ENCODE data around the gene AHNAK2. TPM values are rescaled to one million over a fixed set of nuclear protein-coding genes. Genes with fewer than 3 reads are reported as not detected.

AHNAK2 gene
- total and polyA plus RNA-seq, 8 donors, result 0.75 to 2.4 (median 1.4) TPM

DNA sequence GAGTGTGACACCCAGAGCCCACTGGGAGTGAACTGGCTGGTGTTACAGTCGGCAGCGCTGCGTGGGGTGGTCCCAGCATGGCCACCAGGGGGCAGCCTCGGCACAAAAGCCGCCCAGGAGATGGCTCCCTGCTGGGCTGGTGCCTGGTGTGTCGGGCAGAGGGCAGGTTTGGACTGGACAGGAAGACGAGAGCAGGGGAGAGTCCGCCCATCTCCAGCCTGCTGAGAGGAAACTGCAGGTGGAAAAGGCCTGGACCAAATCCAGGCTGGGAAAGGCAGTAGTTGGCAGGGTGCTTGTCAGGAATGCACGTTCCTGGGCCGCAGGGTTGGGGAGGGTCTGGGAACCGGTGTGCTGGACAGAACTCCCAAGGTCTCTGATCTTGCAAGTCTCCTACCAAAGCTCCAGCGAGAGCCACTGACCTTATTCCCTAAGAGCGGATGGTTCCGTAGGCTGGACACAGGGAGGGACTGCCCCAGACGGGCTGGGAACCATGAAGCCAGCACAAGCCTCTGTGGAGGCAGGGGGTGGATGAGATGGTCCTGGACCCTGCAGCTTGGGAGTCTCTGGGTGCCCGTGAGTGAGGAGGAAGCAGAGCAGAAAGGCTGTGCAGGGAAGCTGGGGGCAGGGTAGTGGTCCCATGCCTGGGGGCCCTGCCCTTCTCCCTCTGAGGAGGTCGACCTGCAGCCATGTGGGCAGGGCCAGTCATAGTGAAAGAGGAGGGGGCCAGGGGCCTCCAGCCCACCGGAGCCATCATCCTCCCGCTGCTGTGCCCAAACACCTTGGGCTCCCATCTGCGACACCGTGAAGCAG lies 1.8 kb downstream of the AHNAK2 start:
- DNase-seq (peak; percentile 78 to 96 (median 91)), ATAC-seq (peak; percentile 67 to 72 (median 69)), FAIRE-seq (no peak)
- Histone ChIP-seq H3K4me1 (peaks cover 25 to 56% (median 25%) of the 10 kb centered on the region in 3 donors), H3K9me3 (no peaks in the 10 kb centered on the region), H3K27ac (no peak overlapping the region), H3K36me3 (no peaks in the 10 kb centered on the region), H3K4me3 (no peak overlapping the region), H3K27me3 (no peaks in the 10 kb centered on the region)
- TF ChIP-seq, protein P1, sequence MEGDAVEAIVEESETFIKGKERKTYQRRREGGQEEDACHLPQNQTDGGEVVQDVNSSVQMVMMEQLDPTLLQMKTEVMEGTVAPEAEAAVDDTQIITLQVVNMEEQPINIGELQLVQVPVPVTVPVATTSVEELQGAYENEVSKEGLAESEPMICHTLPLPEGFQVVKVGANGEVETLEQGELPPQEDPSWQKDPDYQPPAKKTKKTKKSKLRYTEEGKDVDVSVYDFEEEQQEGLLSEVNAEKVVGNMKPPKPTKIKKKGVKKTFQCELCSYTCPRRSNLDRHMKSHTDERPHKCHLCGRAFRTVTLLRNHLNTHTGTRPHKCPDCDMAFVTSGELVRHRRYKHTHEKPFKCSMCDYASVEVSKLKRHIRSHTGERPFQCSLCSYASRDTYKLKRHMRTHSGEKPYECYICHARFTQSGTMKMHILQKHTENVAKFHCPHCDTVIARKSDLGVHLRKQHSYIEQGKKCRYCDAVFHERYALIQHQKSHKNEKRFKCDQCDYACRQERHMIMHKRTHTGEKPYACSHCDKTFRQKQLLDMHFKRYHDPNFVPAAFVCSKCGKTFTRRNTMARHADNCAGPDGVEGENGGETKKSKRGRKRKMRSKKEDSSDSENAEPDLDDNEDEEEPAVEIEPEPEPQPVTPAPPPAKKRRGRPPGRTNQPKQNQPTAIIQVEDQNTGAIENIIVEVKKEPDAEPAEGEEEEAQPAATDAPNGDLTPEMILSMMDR (IDR thresholded peaks at IDR 0.05), result peak; percentile 82 to 95 (median 88)
- WGBS, 2 donors, result 33 to 37% methylated on average over 17 to 21 of the region's 21 CpGs
- intact Hi-C loops (cut with DNase I), result loop anchor here in 1 of 3 donors (5.0 kb wide), 1 partner anchor 71 kb away; no protein-coding TSS in a partner anchor

DNA sequence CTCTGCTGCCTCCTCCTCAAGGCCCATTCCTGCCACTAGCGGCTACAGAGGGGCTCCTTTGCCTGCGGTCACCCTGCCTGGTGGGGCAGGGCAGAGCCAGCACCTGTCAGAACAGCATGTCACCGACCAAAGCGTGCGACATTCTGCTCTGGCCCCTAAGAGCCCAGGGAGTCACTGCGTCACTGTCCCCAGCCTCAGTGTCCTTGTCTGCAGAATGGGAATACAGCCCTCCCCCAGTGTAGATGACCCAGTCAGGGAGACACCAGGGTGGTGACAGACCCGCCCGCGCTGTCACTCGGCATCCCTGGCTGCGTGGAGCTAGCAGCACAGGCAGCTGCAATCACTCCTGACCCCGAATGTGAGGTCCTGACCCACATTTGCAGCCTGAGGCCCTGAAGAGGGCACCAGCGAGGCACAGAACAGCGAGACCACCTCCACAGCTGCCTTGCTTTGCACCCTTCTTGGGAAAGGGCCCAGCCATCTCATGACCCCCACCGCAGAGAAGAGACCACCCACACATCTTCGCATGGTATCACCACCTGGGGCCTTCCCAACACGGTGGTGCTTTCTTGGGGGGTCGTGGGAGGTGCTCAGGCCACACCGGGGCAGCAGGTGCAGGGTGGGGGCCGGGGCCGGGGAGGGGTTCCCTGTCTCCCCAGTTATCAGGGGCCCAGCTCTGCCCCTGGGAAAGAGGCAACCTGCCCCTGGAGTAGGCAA lies 2.5 kb downstream of the AHNAK2 start:
- 52 to 55% methylated on average over 21 of the region's 21 CpGs for WGBS, 2 donors
- TF ChIP-seq, protein P1 (IDR thresholded peaks at IDR 0.05), result no peak
- Histone ChIP-seq H3K4me1 (peaks cover 25 to 54% (median 25%) of the 10 kb centered on the region in 3 donors), H3K27ac (no peak overlapping the region), H3K4me3 (no peak overlapping the region), H3K36me3 (no peaks in the 10 kb centered on the region), H3K9me3 (no peaks in the 10 kb centered on the region), H3K27me3 (no peaks in the 10 kb centered on the region)
- no peak for FAIRE-seq
- DNase-seq, result peak in 3 of 6 donors; percentile 28 to 67 (median 56)
- intact Hi-C loops (cut with DNase I), result loop anchor here in 2 of 3 donors (2.0 to 5.0 kb wide), 2 partner anchors 69 to 72 kb away; no protein-coding TSS in a partner anchor
- ATAC-seq, result no peak

DNA sequence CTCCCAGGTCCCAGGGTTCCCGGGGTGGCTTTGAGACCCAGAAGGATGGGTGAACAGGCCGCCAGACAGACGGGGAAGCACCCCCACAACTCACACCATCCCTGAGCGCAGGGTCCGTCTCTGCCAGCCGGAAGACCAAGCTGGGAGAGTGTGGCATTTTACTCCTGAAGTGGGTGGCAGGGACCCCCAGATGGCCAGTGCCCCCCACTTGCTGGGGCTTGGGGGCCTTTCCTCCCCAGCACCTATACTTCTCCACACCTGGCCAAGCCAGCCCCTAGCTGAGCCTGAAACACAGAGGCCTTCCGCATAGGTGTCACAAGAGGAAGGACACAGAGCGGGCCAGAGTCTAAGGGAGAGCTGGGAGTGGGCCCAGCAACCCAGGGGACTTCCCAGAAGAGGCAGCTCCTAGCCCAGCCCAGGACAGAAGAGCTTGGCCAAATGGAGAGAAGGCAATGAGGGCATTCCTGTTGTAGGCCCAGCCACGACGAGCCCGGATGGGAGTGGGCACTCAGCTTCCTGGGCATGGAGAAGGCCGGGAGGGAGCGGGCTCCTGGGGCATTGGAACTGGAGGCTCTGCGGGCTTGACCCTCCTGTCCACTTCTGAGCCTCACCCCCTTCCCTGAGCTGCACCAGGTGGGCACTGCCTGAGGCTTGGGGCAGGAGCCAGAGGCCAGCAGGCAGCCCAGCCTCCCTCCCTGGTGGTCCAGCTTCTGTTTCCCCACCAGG lies 3.3 kb downstream of the AHNAK2 start:
- Histone ChIP-seq H3K27me3 (no peaks in the 10 kb centered on the region), H3K9me3 (no peaks in the 10 kb centered on the region), H3K36me3 (no peaks in the 10 kb centered on the region), H3K4me3 (no peak overlapping the region), H3K4me1 (peaks cover 25 to 48% (median 25%) of the 10 kb centered on the region in 3 donors), H3K27ac (no peak overlapping the region)
- WGBS, 2 donors, result 96 to 98% methylated on average over 14 of the region's 14 CpGs
- DNase-seq, result peak in 3 of 6 donors; percentile 22 to 63 (median 47)
- ATAC-seq, result no peak
- TF ChIP-seq, protein P1 (IDR thresholded peaks at IDR 0.05), result no peak
- no peak for FAIRE-seq
- intact Hi-C loops (cut with DNase I), result loop anchor here in 2 of 3 donors (2.0 to 5.0 kb wide), 2 partner anchors 70 to 72 kb away; no protein-coding TSS in a partner anchor

DNA sequence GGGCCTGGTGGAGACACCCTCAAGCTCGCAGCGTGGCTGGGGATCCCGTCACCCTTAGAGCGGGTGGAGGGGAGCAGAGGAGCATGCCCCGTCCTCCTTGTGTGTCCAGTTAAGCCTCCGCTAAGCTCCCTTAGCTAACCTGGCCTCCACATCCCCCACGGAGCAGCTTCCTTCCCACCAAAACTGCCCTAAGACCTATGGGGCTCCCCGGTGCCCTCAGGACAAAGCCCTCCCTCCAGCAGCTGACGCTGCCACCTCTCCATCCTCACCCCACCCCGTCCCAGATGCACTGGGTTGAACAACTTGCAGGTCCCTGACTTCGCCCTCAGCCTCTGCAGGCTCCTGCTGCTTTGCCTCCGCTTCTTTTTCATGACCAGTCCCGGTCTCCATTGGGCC lies 4.0 kb downstream of the AHNAK2 start:
- no peak for FAIRE-seq
- Histone ChIP-seq H3K27ac (peak overlapping the region in 1 of 4 donors; percentile 71), H3K36me3 (no peaks in the 10 kb centered on the region), H3K4me3 (no peak overlapping the region), H3K4me1 (peaks cover 25 to 42% (median 25%) of the 10 kb centered on the region in 3 donors), H3K9me3 (no peaks in the 10 kb centered on the region), H3K27me3 (no peaks in the 10 kb centered on the region)
- peak in 3 of 6 donors; percentile 27 to 56 (median 52) for DNase-seq
- TF ChIP-seq, protein P1 (IDR thresholded peaks at IDR 0.05), result no peak
- 60 to 61% methylated on average over 12 to 13 of the region's 13 CpGs for WGBS, 2 donors
- no peak for ATAC-seq
- intact Hi-C loops (cut with DNase I), result loop anchor here in 1 of 3 donors (2.0 kb wide), 1 partner anchor 71 kb away; no protein-coding TSS in a partner anchor

Data from pancreas (tissue), 10 donors.